Stimulated activated CD8-positive, alpha-beta memory T cell treated with anti-CD3 and anti-CD28 coated beads, Interleukin-4, amount 100 ng/mL, for 48 hours (primary cell): ENCODE measurements around the gene SHH.
"Not testable (repeated sequence)": the region's sequence is repeated elsewhere in the genome, so short reads cannot be mapped to it uniquely, and the experiment has no call there.

ENCODE experiments used
- DNase-seq: peaks from one replicate; pipeline ENCODE4 v3.0.0-alpha.2; 2020

Gene SHH

GRCh38 chr7:155842496-155843265 is 30.4 kb upstream of the SHH start:
- DNase-seq: no peak

- DNase-seq: no peak
Observed at GRCh38 chr7:155840909-155841308, 28.6 kb upstream of the SHH start.

DNA sequence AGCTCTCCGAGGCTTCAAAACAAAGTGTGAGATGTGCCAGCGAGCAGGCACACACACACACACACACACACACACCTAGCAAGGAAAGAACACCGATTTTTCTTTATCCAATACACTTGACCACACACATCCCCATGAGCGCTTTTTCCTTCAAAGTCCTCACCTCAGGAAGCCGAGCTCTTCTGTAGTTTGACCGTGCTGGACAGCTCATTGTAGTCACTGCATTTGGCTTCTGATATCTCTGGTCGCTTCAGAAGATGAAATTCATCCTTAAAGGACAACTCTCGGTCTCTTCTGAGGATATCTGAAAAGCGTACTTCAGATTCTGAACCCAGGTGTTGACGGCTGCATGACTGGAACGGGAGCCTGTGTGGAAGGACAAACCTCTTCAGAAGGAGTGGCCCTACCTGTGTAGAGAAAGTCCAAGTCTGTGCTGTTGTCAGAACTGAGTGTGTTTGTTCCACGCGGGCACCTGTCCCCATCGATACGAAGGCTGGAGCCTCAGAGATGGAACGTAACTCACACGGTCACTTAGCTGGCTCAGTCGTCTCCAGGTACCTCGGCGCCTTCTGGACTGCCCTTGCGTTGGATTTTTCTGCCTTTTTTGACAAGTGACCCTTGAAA is 28.1 kb upstream of the SHH start:
- no peak for DNase-seq

- no peak for DNase-seq
Observed at GRCh38 chr7:155839461-155839860, 27.2 kb upstream of the SHH start.

DNA sequence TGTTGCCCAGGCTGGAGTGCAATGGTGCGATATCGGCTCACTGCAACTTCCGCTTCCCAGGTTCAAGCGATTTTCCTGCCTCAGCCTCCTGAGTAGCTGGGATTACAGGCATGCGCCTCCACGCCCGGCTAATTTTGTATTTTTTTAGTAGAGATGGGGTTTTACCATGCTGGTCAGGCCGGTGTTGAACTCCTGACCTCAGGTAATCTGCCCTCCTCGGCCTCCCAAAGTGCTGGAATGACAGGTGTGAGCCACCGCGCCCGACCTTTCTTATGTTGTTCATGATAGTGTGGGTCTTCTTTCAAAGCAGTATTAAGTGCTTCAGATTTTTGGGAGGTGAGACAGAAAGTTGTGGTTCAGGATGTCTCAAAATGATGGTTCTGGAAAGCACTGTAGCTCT is 26.0 kb upstream of the SHH start:
- DNase-seq: not testable (repeated sequence)

DNA sequence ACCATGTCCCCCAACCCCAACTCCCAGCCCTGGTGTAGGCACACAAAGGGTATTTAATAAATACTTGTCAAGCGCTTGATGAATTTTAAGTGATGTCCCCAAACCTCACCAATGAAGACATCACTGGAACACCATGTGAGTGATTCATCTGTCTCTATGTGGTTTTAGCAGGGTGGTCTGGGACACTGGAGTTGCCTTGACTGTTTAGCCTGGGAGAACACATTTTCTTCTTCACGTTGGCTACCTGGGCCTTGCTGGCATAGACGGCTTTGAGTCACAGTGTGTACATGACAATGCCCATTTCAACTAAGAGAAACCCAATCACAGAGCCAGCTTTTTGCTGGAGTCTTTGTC is 24.8 kb upstream of the SHH start:
- DNase-seq: no peak

DNA sequence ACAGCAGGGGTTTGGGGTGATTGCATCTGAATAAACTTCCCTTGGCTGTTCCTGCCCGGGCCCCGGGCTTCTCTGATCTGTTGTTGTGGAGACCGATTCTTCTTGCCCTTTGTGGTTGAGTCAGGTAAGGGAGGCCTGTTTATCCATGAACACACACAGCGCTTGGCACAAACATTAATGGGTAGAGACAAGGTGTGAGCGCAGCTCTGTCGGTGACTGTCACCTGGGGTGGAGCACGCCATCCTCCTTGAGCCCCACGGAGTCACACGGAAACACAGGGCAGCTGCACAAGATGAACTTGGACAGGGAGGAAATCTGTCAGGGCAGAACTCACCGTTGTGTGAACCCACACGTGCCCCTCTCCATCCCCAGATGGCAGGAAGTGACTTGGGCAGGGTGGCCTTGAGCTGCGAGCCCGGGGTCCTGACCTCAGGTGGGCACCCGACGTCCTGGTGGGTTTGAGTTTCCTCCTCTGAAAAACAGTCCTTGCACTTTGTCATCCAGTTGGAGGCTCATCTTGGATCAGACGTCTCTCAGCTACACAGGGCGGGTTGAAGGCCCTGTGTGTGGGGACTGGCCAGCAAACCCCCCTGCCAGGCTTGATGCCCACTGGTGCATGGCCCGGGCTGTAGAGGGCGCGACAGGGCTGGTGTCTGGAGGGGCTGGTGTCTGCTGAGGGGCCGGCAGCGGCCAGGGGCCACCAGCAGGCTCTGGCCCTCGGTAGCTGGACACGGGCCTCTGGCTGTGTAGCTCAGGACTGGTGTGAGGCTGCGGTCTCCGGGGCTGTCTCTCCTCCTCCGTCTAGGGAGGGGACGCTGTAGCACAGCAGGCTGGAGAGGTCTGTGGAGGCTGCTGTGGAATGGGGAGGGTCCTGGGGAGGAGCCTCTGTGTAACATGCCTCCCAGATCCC is 24.2 kb upstream of the SHH start:
- no peak for DNase-seq

DNA sequence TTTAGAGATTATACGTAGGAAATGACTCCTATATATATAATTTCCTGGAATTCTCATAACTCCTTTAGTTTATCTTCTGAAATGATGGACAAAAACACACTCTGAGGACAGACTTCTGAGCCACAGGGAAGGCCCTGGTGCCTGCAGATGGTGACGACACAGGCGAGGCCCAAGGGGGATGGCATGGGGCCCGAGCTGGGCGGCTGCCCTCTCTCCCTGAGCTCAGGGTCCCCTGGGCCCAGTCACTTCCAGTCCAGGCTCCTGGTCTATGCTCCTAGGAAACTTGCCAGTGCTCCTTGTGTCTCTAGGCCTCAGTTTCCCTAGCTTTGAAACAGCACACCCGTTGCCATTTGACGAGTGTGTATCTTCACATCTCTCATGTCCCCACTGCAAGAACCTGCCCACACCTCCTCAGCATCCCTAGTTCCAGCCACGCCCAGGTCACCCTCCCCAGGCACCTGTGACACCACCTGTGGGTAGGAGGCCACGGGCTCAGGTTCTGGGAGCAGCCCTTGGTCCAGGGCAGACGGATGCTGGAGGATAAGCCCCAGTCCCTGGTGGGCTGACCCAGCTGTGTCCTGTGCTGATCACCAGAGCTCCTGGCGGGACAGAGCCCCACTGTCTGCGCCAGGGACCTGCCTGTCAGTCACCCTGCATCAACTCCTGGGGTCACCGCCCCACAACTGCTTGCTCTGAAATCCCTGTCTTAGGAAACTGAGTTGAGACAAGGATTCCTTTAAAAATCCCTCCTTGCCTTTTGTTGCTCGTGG is 23.4 kb upstream of the SHH start:
- no peak for DNase-seq

GRCh38 chr7:155834486-155835048 is 22.3 kb upstream of the SHH start:
- no peak for DNase-seq

DNA sequence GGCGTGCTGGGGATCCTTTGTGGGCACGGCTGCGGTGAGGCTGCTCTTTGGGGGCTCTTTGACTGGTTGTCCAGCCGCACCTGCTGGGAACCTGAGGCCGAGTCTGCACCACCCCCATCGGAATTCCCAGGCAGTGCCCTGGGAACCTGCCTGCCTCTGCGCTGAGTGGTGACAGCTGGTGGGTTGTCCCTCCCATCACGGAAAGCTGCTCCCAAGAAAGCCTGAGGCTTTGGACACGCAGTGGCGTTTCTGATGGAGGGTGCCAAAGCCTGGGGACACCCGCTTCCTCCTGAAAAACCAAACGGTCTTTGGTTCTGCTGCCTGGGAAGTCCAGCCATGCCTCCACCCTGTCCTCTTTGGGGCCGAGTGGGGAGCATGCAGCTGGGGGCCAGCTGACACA is 21.4 kb upstream of the SHH start:
- no peak for DNase-seq

DNA sequence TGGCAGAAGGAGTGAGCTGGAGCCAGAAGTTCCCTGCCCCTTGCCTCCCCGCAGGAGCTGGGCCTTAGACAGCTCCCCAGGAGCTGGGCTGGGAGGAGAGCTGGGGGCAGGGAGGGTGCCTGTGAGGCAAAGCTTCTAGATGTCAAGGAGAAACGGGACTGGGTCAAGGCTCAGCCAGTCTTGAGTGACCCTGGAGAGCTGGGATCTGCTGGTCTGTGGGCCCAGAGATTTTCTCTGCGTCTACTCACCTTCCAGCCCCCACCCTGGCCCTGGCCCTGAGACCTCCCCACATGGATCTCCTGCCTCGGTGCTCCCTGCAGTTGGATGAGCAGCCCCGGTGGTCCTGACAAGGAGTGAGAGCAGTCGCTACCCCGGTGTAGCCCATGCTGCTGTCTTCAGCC is 20.3 kb upstream of the SHH start:
- no peak for DNase-seq

DNA sequence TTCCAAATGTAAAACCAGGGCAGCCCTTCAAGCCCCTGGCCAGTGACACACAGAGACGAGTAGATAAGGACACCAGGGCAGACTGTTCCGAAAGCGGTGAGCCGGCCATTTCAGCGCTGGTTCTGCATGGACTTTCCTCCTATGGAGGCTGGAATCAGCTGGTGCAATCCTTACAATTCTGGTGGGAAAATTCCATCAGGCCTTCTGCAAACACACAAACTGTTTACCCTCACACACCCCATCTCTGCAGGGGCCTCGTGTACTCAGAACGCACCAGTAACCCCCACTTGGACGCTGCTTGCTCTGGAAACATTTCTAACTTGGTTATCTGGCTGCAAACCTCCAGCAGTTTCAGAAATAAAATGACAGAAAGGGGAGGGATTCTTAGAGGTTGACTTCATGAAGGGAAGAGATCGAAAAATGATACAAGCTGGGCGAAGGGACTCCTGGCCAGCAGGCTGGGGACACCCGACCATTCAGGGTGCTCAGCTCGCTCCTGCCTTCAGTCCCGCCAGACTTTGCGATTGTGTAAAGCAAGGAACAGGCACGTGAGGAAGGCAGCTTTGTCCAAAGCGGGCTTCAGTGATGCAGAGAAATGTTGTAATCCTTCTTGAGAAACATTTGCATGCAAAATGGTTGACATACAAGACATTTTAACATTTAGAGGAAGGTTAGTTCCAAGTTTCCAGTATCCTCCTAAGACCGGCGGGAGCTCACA is 19.7 kb upstream of the SHH start:
- no peak for DNase-seq

GRCh38 chr7:155830961-155831806 is 18.9 kb upstream of the SHH start:
- no peak for DNase-seq

GRCh38 chr7:155829796-155830470 is 17.7 kb upstream of the SHH start:
- no peak for DNase-seq

DNA sequence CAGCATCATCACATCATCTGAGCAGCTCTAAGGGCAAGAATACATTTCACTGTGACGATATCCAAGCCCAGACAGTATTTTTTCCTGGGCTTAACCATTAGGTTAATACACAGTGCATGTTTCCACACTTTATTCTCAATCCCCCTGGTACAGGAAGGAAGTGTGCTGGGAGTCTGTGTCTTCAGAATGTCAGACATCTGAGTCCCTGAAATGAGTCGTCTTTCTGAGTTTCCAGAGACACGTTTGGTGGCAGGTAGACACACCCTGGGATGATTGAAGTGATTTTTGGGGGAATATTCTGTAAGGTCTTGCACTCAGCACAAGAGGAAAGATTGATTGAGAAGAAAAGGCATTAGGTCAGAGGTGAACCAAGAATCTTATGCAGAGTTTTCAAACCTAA is 13.1 kb upstream of the SHH start:
- no peak for DNase-seq

- no peak for DNase-seq
Observed at GRCh38 chr7:155824227-155824886, 12.1 kb upstream of the SHH start.

- no peak for DNase-seq
Observed at GRCh38 chr7:155821851-155822250, 9.6 kb upstream of the SHH start.

GRCh38 chr7:155820788-155821187 is 8.5 kb upstream of the SHH start:
- DNase-seq: no peak

GRCh38 chr7:155820246-155820645 is 8.0 kb upstream of the SHH start:
- DNase-seq: no peak

- no peak for DNase-seq
Observed at GRCh38 chr7:155819186-155819585, 6.9 kb upstream of the SHH start.
